Measurements from ENCODE around the gene AKAP13.

DNA sequence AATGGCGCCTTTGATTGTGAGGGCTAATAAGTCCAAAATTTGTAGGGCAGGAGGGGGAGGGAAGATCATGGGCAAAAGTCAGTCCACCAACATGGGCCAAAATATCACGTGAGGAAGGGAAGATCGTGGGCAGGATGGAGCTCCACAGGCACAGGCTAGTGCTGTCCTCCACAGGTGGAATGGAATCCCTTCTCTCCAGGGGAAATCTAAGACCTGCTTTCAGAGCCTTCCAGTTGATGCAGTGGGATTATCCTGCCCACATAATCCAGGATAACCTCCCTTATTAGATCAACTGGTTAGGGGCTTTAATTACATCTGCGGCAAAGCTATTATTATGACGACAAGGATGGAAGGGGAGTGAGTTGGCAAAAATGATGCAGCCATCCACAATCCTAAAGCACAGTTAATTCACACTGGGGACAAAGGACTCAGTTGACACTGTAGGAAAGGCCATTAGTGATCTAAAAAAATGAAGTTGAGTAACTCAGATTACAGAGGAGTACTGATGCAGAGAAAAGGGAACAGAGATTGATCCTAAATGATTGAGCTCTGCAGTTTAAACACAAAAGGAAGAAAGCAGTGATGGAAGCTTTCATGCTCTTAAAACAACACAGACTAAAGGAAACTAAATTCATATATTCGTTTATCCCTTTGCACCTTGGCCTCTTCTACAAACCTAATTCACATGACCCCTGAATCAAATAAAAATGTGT is 159.8 kb downstream of the AKAP13 start:
- TF ChIP-seq GATA2 (IDR thresholded peaks at IDR 0.05; ENCODE audit: low read depth, low read length) (no peak), GATA3 (IDR thresholded peaks at IDR 0.05; ENCODE audit: low read depth, low read length) (no peak)
